Fibroblast of lung (primary cell): Measurements from ENCODE around the gene PADI6.

Source experiments
- EZH2 ChIP-seq: IDR thresholded peaks from 2 replicates; pipeline ENCODE4 v1.5.1; 2012; ENCODE audit warnings: low read length, control low read depth, mild to moderate bottlenecking; ENCODE audit errors: missing control alignments
- TF ChIP-seq, protein P1 (sequence below), 2 donors: IDR thresholded peaks in 1 of 2; conservative IDR thresholded peaks in 1 of 2; 1 replicate in 1 of 2; 2 replicates in 1 of 2; pipeline ENCODE4 v1.5.1; 2011 to 2012; ENCODE audit warnings: low read length in 2 of 2, control low read depth in 1 of 2, inconsistent platforms in 1 of 2, low read depth in 1 of 2, mild to moderate bottlenecking in 1 of 2

DNA sequence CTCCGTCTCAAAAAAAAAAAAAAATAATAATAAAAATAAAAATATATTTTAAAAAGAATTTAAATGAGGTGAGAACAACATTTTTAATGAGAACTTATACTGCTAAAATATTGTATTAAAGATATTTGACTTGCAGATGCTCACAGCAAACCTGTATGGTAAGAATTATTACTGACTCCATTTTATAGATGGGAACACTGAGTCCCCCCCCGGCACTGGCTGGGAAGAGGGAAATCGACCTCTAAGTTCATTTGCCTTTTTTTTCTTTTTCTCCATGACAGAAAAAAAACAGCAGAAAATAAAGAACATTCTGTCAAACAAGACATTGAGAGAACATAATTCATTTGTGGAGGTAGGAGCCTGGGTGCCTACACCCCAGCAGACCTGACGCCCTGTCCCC, 13.4 kb upstream of the PADI6 start:
- TF ChIP-seq, protein P1, sequence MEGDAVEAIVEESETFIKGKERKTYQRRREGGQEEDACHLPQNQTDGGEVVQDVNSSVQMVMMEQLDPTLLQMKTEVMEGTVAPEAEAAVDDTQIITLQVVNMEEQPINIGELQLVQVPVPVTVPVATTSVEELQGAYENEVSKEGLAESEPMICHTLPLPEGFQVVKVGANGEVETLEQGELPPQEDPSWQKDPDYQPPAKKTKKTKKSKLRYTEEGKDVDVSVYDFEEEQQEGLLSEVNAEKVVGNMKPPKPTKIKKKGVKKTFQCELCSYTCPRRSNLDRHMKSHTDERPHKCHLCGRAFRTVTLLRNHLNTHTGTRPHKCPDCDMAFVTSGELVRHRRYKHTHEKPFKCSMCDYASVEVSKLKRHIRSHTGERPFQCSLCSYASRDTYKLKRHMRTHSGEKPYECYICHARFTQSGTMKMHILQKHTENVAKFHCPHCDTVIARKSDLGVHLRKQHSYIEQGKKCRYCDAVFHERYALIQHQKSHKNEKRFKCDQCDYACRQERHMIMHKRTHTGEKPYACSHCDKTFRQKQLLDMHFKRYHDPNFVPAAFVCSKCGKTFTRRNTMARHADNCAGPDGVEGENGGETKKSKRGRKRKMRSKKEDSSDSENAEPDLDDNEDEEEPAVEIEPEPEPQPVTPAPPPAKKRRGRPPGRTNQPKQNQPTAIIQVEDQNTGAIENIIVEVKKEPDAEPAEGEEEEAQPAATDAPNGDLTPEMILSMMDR (conservative IDR thresholded peaks at IDR 0.05 in 1 of 2, IDR thresholded peaks at IDR 0.05 in 1 of 2; ENCODE audit: low read depth in 1 of 2, low read length in 2 of 2), result no peak
- no peak for TF ChIP-seq EZH2
